PC-9 (cell line): ENCODE data around the gene SLN. TPM values are rescaled to one million over a fixed set of nuclear protein-coding genes. Genes with fewer than 3 reads are reported as not detected.

Source experiments
- BruUV-seq: library from RNA; stranded (reverse); fragments of 400-500 nt; replicated peaks from 2 replicates; lab custom pipeline; 2021; lab: Mats Ljungman, UMichigan
- CTCF ChIA-PET: fragments of 300-600 bp; sonication (Branson Sonifier 250); formaldehyde crosslinking; loops from one replicate; lab custom pipeline; 2022; ENCODE audit warnings: antibody characterized with exemption; lab: Charles Lee
- POLR2A ChIA-PET: fragments of 300-600 bp; sonication (Branson Sonifier 250); formaldehyde crosslinking; loops from one replicate; lab custom pipeline; 2022; ENCODE audit warnings: antibody characterized with exemption; ENCODE audit not compliant: unreplicated experiment; lab: Charles Lee
- DNase-seq, 2 experiments: peaks; one replicate each; pipeline versions ENCODE4 v3.0.0 to v3.0.0-alpha.2; 2015 to 2022; ENCODE audit warnings: mixed read lengths in 1 of 2
- H2AFZ ChIP-seq: fragments of 200-600 bp; sonication (generic); 2 replicates; pipeline ENCODE4 v1.8.1; 2017; ENCODE audit warnings: antibody characterized with exemption
- H3F3A ChIP-seq: fragments of 200-600 bp; sonication (generic); 2 replicates; pipeline ENCODE4 v1.8.1; 2017; ENCODE audit warnings: antibody characterized with exemption, mild to moderate bottlenecking, low read depth; ENCODE audit not compliant: insufficient read depth
- H3K27ac ChIP-seq: fragments of 200-600 bp; sonication (generic); 2 replicates; pipeline ENCODE4 v1.6.1; 2016; ENCODE audit warnings: mixed run types
- H3K27me3 ChIP-seq: fragments of 200-600 bp; sonication (generic); 2 replicates; pipeline ENCODE4 v1.6.1; 2016; ENCODE audit warnings: low read depth, mixed run types; ENCODE audit not compliant: insufficient read depth
- H3K36me3 ChIP-seq: fragments of 200-600 bp; sonication (generic); 2 replicates; pipeline ENCODE4 v1.6.1; 2016; ENCODE audit warnings: low read depth, mixed run types
- H3K4me1 ChIP-seq: fragments of 200-600 bp; sonication (generic); replicated peaks from 2 replicates; pipeline ENCODE4 v1.6.1; 2016; ENCODE audit warnings: mixed run types; ENCODE audit not compliant: insufficient read depth
- H3K4me2 ChIP-seq: fragments of 200-600 bp; sonication (generic); 2 replicates; pipeline ENCODE4 v1.6.1; 2017; ENCODE audit warnings: mixed run types
- H3K4me3 ChIP-seq: fragments of 200-600 bp; sonication (generic); 2 replicates; pipeline ENCODE4 v1.6.1; 2016; ENCODE audit warnings: mixed run types
- H3K79me2 ChIP-seq: fragments of 200-600 bp; sonication (generic); 2 replicates; pipeline ENCODE4 v1.6.1; 2017; ENCODE audit warnings: low read depth, mixed run types
- H3K9me2 ChIP-seq: fragments of 200-600 bp; sonication (generic); 2 replicates; pipeline ENCODE4 v1.8.1; 2017; ENCODE audit warnings: mild to moderate bottlenecking; ENCODE audit not compliant: insufficient read depth
- H3K9me3 ChIP-seq: fragments of 200-600 bp; sonication (generic); 2 replicates; pipeline ENCODE4 v1.8.1; 2016; ENCODE audit warnings: low read depth; ENCODE audit not compliant: insufficient read depth
- H4K20me1 ChIP-seq: fragments of 200-600 bp; sonication (generic); 2 replicates; pipeline ENCODE4 v1.8.1; 2017; ENCODE audit not compliant: insufficient read depth
- EZH2 ChIP-seq: fragments of 200-600 bp; sonication (generic); IDR thresholded peaks from 2 replicates; pipeline ENCODE4 v1.8.0; 2017; ENCODE audit warnings: antibody characterized with exemption, low read depth
- intact Hi-C: fragments of 100-400 bp; cut with micrococcal nuclease; formaldehyde crosslinking; loops from one replicate; pipeline ENCODE4 v1.10.0; 2022; ENCODE audit not compliant: unreplicated experiment
- total RNA-seq: library from RNA; stranded (reverse); gene quantifications from 2 replicates; pipeline ENCODE4 v1.2.3, GENCODE V29; 2021
- TF ChIP-seq, protein P1 (sequence below): fragments of 200-600 bp; sonication (generic); conservative IDR thresholded peaks from 2 replicates; pipeline ENCODE4 v1.6.1; 2017; ENCODE audit warnings: mixed run types, antibody characterized with exemption, mild to moderate bottlenecking, moderate library complexity

SLN gene
- total RNA-seq, 1 experiment from 2014 or later: not detected

GRCh38 chr11:107707215-107707671, 4.6 kb downstream of the SLN start:
- Histone ChIP-seq H4K20me1 (no peaks in the 10 kb centered on the region), H3K9me2 (no peaks in the 10 kb centered on the region; the same call in 1 of the 2 replicates), H2AFZ (no peak overlapping the region), H3K4me3 (no peak overlapping the region), H3K27me3 (no peaks in the 10 kb centered on the region), H3K4me1 (peaks cover 12% of the 10 kb centered on the region), H3K79me2 (no peaks in the 10 kb centered on the region), H3K27ac (no peak overlapping the region), H3K36me3 (no peaks in the 10 kb centered on the region), H3F3A (0 out of 2 replicates have a peak, but pooled peaks cover 4% of the 10 kb centered on the region), H3K9me3 (no peaks in the 10 kb centered on the region), H3K4me2 (no peak overlapping the region)
- ChIA-PET POLR2A (no interaction called here), CTCF (no interaction called here)
- intact Hi-C loops: no loop called here
- no peak for DNase-seq
- TF ChIP-seq, protein P1, sequence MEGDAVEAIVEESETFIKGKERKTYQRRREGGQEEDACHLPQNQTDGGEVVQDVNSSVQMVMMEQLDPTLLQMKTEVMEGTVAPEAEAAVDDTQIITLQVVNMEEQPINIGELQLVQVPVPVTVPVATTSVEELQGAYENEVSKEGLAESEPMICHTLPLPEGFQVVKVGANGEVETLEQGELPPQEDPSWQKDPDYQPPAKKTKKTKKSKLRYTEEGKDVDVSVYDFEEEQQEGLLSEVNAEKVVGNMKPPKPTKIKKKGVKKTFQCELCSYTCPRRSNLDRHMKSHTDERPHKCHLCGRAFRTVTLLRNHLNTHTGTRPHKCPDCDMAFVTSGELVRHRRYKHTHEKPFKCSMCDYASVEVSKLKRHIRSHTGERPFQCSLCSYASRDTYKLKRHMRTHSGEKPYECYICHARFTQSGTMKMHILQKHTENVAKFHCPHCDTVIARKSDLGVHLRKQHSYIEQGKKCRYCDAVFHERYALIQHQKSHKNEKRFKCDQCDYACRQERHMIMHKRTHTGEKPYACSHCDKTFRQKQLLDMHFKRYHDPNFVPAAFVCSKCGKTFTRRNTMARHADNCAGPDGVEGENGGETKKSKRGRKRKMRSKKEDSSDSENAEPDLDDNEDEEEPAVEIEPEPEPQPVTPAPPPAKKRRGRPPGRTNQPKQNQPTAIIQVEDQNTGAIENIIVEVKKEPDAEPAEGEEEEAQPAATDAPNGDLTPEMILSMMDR: no peak
- no peak for TF ChIP-seq EZH2
- no TSS peak for BruUV-seq

GRCh38 chr11:107706531-107706930, 5.3 kb downstream of the SLN start:
- Histone ChIP-seq H2AFZ (no peak overlapping the region), H3K27me3 (no peaks in the 10 kb centered on the region), H3K4me2 (no peak overlapping the region), H3K27ac (no peak overlapping the region), H3K9me2 (no peaks in the 10 kb centered on the region; the same call in 1 of the 2 replicates), H3K9me3 (no peaks in the 10 kb centered on the region), H3K4me1 (peaks cover 12% of the 10 kb centered on the region), H4K20me1 (no peaks in the 10 kb centered on the region), H3K4me3 (no peak overlapping the region), H3F3A (0 out of 2 replicates have a peak, but pooled peaks cover 4% of the 10 kb centered on the region), H3K36me3 (no peaks in the 10 kb centered on the region), H3K79me2 (no peaks in the 10 kb centered on the region)
- no peak for DNase-seq
- BruUV-seq: no TSS peak
- ChIA-PET CTCF (no interaction called here), POLR2A (no interaction called here)
- no peak for TF ChIP-seq EZH2
- TF ChIP-seq, protein P1: no peak
- intact Hi-C loops: no loop called here

- Histone ChIP-seq H2AFZ (no peak overlapping the region), H3K4me3 (no peak overlapping the region), H3K4me1 (peaks cover 12% of the 10 kb centered on the region), H3K79me2 (no peaks in the 10 kb centered on the region), H3K9me3 (no peaks in the 10 kb centered on the region), H3F3A (0 out of 2 replicates have a peak, but pooled peaks cover 4% of the 10 kb centered on the region), H3K9me2 (no peaks in the 10 kb centered on the region; the same call in 1 of the 2 replicates), H3K27me3 (no peaks in the 10 kb centered on the region), H3K27ac (peak overlapping the region; percentile 30; the same call in 1 of the 2 replicates), H3K4me2 (peak overlapping the region; percentile 15; the same call in 1 of the 2 replicates), H4K20me1 (no peaks in the 10 kb centered on the region), H3K36me3 (no peaks in the 10 kb centered on the region)
- ChIA-PET POLR2A (no interaction called here), CTCF (no interaction called here)
- DNase-seq: peak in 1 of 2 experiments; percentile 78
- BruUV-seq: no TSS peak
- intact Hi-C loops: no loop called here
- TF ChIP-seq EZH2: no peak
- TF ChIP-seq, protein P1: no peak
Observed at GRCh38 chr11:107705027-107705426, 6.8 kb downstream of the SLN start.
